Measurements from ENCODE around the gene KCTD10.
"Not testable (repeated sequence)": the region's sequence is repeated elsewhere in the genome, so short reads cannot be mapped to it uniquely, and the experiment has no call there.

Gene KCTD10

GRCh38 chr12:109449845-109450532, 27.1 kb downstream of the KCTD10 start:
- DNase-seq (ENCODE audit: low read depth in 2 of 2) = no peak

DNA sequence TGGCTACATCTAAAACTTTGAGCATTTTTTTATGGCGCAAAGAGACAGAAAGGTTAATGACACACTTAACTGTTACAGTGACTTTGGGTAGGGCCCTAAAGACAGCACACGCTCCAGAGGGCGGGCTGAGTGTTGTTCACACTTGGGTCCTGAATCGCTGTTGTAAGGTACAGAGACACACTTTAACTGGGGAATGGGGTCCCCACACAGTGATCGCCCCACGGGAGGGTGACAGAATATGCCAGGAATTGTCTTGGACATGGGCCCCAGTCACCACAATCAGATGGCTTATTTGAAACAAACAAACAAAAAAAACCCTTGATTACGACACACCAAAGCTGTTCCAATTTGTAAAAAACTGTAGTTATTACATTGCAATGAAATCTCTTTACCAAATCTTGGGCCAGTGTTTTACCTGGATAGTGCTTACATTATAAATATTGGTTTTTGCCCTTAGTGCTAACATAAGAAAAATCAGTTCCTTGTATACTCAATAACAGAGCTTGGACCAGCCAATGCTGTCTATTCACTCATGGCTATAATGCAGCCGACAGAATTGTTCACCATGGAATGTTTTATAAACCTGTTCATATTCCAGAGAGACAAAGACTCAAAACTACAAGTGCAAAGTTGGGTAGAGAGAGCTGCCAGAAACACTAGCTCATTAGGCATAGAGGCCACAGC, 28.3 kb downstream of the KCTD10 start:
- no peak for DNase-seq (ENCODE audit: low read depth in 2 of 2)

GRCh38 chr12:109448272-109448671, 28.8 kb downstream of the KCTD10 start:
- no peak for DNase-seq (ENCODE audit: low read depth in 2 of 2)

- no peak for DNase-seq (ENCODE audit: low read depth in 2 of 2)
Observed at GRCh38 chr12:109447482-109447881, 29.6 kb downstream of the KCTD10 start.

DNA sequence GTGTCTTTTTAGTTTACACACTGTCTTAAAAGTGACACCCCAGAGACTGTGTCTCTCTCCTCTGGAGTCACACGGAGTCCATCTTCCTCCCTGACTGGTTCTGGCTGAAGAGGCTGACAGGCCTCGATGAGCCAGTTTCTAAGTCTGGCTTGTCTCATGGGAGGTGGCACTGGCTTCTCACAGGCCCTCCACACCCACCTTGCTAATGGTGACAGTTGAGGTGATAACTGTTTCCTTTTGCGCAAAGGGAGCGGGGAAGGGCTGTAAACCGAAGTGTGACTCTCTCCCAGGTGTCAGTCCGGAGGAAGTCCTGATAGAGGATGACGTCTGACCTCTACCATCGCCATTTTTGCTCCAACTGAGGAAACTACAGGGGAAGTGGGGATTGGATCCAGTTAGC, 30.2 kb downstream of the KCTD10 start:
- DNase-seq (ENCODE audit: low read depth in 2 of 2) = no peak

- no peak for DNase-seq (ENCODE audit: low read depth in 2 of 2)
Observed at GRCh38 chr12:109445191-109445609, 31.9 kb downstream of the KCTD10 start.

- DNase-seq (ENCODE audit: low read depth in 2 of 2) = no peak
Observed at GRCh38 chr12:109444259-109444658, 32.8 kb downstream of the KCTD10 start.

- no peak for DNase-seq (ENCODE audit: low read depth in 2 of 2)
Observed at GRCh38 chr12:109443794-109444193, 33.3 kb downstream of the KCTD10 start.

DNA sequence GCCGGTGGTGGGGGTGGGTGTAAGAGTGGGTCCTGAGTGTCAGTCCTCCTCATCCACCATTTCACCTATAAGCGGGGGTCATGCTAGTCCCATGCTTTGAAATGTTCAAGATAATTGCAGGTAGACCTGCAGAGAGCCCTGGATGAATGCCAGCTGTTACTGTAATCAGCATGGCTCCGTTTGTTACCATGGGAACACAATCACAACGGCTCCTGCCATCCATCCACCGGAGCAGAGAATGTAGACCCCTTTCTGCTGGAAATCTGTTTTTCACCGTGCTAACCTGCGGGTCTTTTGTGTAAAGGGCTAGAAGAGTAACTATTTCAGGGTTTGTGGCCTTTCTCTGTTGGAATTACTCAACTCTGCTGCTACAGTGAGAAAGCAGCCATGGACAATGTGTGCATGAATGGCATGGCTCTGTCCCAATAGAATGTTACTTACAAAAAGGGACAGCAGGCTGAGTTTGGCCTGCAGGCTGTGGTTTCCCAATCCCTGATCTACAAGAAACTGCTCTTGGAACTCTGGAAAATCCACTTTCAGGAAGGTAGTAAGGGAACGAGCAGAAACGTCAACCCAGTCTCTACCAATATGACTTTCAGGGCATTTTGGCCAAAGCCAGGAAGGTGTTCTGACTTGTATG, 36.1 kb downstream of the KCTD10 start:
- no peak for DNase-seq (ENCODE audit: low read depth in 2 of 2)

- not testable (repeated sequence) for DNase-seq (ENCODE audit: low read depth in 2 of 2)
Observed at GRCh38 chr12:109439951-109440350, 37.1 kb downstream of the KCTD10 start.

GRCh38 chr12:109439181-109439580, 37.9 kb downstream of the KCTD10 start:
- DNase-seq (ENCODE audit: low read depth in 2 of 2) = no peak

GRCh38 chr12:109436188-109436560, 40.9 kb downstream of the KCTD10 start:
- DNase-seq (ENCODE audit: low read depth in 2 of 2) = no peak

DNA sequence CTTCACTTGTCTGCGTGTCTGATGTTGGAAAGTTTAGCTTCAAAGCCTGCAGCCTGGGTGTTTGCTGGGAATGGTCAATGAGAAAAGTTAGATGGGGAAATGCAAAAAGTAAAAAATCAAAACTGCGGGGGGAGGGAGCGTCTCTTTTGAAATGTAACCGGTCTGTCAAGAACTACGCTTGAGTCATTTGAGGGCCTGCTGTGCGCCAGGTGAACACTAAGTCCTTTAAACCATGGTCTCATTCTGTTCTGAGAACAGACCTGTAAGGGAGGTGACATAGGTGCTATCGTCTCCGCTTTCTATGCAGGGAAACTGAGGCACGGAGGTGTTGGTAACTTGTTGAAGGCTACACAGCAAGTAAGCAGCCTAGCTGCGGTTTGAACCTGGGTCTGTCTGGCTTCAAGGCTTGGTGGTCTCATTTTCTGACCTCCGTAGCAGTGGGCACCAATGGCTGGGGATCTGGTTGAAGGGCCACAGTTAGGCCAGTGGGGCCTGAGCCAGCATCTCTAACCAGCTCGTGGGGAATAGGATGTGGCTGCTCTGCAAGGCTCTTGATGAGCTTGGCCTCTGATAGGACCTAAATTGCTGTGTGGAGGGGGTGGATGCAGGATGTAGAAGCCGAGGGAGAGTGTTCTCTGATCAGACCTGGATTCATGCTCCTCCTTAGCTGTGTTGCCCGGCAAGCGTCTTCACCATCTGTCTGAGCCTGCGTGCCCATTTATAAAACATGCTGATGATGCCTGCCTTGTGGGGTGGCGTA, 41.5 kb downstream of the KCTD10 start:
- DNase-seq (ENCODE audit: low read depth in 2 of 2) = no peak

DNA sequence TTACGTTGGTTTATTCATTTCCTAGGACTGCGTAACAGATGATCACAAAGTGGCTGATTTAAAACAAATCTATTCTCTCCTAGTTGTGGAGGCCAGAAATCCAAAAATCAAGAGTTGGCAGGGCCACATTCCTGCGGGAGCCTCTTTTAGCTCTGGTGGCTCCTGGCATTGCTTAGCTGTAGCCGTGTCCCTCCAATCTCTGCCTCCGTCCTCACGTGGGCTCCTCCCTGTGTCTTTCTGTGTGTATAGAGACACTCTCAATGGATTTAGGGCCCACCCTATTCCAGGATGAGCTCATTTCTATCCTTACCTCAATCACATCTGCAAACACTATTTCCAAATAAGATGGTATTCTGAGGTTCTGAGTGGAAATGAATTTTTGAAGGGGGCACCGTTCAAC, 42.5 kb downstream of the KCTD10 start:
- no peak for DNase-seq (ENCODE audit: low read depth in 2 of 2)

DNA sequence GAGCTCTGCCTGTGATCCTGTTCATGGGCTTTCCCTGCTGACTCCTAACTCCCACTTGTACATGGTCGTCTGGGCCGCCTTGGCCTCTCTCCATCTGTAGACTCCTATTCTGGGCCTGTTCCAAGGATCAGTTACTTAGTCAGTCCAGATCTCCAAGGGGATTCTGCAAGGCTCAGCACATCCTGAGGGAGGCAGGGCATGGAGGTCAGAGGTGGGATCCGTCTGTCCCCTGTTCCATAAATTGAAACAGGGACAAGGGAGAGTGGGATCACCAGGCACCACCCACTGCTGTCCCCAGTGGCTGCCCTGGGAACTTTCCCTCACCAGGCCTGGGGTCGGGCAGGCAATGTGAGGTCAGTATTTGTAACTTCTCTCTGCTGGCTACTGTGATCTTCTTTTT, 43.5 kb downstream of the KCTD10 start:
- no peak for DNase-seq (ENCODE audit: low read depth in 2 of 2)

DNA sequence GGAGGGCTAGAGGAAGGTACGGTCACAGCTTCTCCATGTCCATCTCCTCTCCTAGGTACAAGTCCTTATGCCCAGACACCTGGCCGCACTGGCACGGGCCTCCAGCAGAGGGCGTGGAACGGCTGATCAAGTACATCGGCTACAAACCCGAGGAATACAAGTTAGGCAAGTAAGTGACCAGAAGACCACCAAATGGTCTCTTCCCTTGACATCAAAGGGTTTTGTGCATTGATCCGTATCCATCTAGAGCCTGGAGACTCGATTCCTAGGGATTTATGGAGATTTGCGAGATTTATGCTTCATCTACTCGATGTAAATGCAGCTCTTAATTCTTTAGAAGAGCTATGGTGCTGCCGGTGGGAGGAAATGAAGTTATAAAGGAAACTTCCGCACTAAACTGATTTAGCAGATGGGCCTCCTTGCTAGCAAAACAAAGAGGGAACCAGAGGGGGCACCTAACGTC, 44.2 kb downstream of the KCTD10 start:
- DNase-seq (ENCODE audit: low read depth in 2 of 2) = peak; percentile 66 to 68

- DNase-seq (ENCODE audit: low read depth in 2 of 2) = no peak
Observed at GRCh38 chr12:109432431-109432830, 44.7 kb downstream of the KCTD10 start.

GRCh38 chr12:109430244-109430643, 46.9 kb downstream of the KCTD10 start:
- DNase-seq (ENCODE audit: low read depth in 2 of 2) = no peak

- not testable (repeated sequence) for DNase-seq (ENCODE audit: low read depth in 2 of 2)
Observed at GRCh38 chr12:109428804-109429203, 48.3 kb downstream of the KCTD10 start.

DNA sequence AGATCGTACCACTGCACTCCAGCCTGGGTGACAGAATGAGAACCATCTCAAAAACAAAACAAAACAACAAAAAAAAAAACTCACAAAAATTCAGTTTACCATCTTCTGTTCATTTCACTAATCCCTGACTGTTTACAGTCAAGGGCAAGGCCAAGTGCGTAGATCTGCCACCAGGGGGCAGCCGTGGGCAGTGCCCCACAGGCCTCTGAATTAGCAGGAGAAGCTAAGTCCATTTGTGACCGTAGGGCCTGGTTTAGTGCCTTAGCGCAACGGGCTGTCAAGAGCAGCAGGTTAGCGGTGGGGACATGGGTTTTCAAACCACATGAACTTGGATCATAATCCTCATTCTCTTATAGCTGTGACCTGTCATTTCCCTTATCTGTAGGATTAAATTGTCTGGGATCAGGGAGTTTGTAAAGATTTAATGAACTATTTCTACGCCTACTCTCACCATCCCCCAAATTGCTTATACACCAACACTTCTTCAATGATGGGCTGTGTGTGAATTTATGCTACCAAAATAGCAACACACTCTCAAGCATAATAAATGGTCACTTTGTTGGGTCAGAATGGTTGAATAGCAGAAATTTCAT, 49.0 kb downstream of the KCTD10 start:
- peak; percentile 67 to 68 for DNase-seq (ENCODE audit: low read depth in 2 of 2)

DNA sequence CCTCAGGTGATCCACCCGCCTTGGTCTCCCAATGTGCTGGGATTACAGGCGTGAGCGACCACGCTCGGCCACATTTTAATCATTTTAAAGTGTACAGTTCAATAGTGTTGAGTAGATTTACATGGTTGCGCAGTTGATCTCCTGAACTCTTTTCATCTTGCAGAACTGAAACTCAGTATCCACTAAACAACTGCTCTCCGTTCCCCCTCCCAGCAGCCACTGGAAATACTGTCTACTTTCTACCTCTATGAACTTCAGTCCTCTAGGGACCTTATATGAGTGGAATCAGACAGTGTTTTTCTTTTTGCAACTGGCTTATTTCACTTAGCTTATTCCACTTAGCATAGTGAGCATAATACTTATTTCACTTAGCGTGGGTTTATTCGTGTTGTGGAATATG, 53.7 kb downstream of the KCTD10 start:
- no peak for DNase-seq (ENCODE audit: low read depth in 2 of 2)

DNA sequence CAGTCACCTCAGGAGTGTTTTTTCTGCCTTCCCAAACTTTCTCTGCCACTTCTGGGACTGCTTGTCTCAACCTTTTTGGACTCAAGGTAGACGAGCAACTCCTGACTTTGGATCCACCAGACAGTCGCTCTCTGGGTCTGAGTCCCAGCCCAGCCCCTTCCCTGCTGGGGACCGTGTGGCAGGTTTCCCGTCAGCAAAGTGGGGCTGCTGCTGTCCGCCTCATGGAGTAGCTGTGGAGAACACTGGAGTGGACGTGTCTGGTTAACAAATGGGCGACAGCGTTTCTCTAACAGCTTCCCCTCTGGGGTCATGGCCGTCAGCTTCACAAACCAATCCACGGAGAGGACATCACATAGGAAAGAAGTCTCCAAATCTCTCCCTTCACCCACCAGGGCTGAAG, 54.8 kb downstream of the KCTD10 start:
- no peak for DNase-seq (ENCODE audit: low read depth in 2 of 2)

All from stimulated activated CD8-positive, alpha-beta memory T cell treated with anti-CD3 and anti-CD28 coated beads, Interleukin-2, amount 100 ng/mL, for 48 hours (primary cell).